Cardiac fibroblast (primary cell): Measurements from ENCODE around the gene MRPL28.

ENCODE experiments used
- DNase-seq, 2 donors: peaks; one replicate each; pipeline versions ENCODE4 v3.0.0 to v3.0.0-alpha.2; 2010; ENCODE audit warnings: low read depth in 2 of 2
- H3K4me3 ChIP-seq, 2 donors: replicated peaks in 1 of 2; 1 replicate in 1 of 2; 2 replicates in 1 of 2; pipeline ENCODE4 v1.5.1; 2011; ENCODE audit warnings: low read depth in 2 of 2, low read length in 2 of 2, mild to moderate bottlenecking in 2 of 2, moderate library complexity in 1 of 2
- CTCF ChIP-seq: IDR thresholded peaks from one replicate; pipeline ENCODE4 v1.5.1; 2011; ENCODE audit warnings: low read depth, mild to moderate bottlenecking, low read length, inconsistent platforms

Gene MRPL28

GRCh38 chr16:373020-373598 lies 2.8 kb upstream of the MRPL28 start:
- no peak for DNase-seq
- no peak overlapping the region for H3K4me3 ChIP-seq
- no peak for TF ChIP-seq CTCF

GRCh38 chr16:372302-372983 lies 2.1 kb upstream of the MRPL28 start:
- no peak for DNase-seq
- TF ChIP-seq CTCF: no peak
- no peak overlapping the region for H3K4me3 ChIP-seq

GRCh38 chr16:371515-372301 lies 1.4 kb upstream of the MRPL28 start:
- no peak for DNase-seq
- no peak for TF ChIP-seq CTCF
- no peak overlapping the region for H3K4me3 ChIP-seq

GRCh38 chr16:370979-371514 lies 709 bp upstream of the MRPL28 start:
- no peak overlapping the region for H3K4me3 ChIP-seq
- TF ChIP-seq CTCF: no peak
- no peak for DNase-seq

GRCh38 chr16:369866-370436 lies 387 bp downstream of the MRPL28 start:
- TF ChIP-seq CTCF: no peak
- peak overlapping the region; percentile 49 for H3K4me3 ChIP-seq
- DNase-seq: peak in 1 of 2 donors; percentile 19

GRCh38 chr16:369275-369865 lies 968 bp downstream of the MRPL28 start:
- H3K4me3 ChIP-seq: peak overlapping the region; percentile 49
- TF ChIP-seq CTCF: no peak

More at GRCh38 chr16:369275-369865, 968 bp downstream of the MRPL28 start:
- DNase-seq: no peak
